ENCODE results near the gene FAM13A.

GRCh38 chr4:88761861-88762523 is 295.0 kb downstream of the FAM13A start:
- TF ChIP-seq, protein P1, sequence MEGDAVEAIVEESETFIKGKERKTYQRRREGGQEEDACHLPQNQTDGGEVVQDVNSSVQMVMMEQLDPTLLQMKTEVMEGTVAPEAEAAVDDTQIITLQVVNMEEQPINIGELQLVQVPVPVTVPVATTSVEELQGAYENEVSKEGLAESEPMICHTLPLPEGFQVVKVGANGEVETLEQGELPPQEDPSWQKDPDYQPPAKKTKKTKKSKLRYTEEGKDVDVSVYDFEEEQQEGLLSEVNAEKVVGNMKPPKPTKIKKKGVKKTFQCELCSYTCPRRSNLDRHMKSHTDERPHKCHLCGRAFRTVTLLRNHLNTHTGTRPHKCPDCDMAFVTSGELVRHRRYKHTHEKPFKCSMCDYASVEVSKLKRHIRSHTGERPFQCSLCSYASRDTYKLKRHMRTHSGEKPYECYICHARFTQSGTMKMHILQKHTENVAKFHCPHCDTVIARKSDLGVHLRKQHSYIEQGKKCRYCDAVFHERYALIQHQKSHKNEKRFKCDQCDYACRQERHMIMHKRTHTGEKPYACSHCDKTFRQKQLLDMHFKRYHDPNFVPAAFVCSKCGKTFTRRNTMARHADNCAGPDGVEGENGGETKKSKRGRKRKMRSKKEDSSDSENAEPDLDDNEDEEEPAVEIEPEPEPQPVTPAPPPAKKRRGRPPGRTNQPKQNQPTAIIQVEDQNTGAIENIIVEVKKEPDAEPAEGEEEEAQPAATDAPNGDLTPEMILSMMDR (IDR thresholded peaks at IDR 0.05), result no peak
- no peak for TF ChIP-seq EZH2 (IDR thresholded peaks at IDR 0.05)
- TF ChIP-seq EZH2phosphoT487 (IDR thresholded peaks at IDR 0.05), result no peak

All from neural progenitor cell (in vitro differentiated cells).